Ishikawa (cell line): ENCODE measurements around the gene ERBB4.

Source experiments
- CEBPB ChIP-seq: IDR thresholded peaks from 2 replicates; pipeline ENCODE4 v1.6.1; 2012
- EGR1 ChIP-seq: IDR thresholded peaks from 2 replicates; pipeline ENCODE4 v1.6.1; 2012
- RAD21 ChIP-seq: IDR thresholded peaks from 2 replicates; pipeline ENCODE4 v1.6.1; 2012; ENCODE audit warnings: low read depth
- TCF12 ChIP-seq: IDR thresholded peaks from 2 replicates; pipeline ENCODE4 v1.6.1; 2012; ENCODE audit warnings: low read depth
- TF ChIP-seq, protein P1 (sequence below): IDR thresholded peaks from 2 replicates; pipeline ENCODE4 v1.6.1; 2012

- TF ChIP-seq, protein P1, sequence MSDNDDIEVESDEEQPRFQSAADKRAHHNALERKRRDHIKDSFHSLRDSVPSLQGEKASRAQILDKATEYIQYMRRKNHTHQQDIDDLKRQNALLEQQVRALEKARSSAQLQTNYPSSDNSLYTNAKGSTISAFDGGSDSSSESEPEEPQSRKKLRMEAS: no peak
- TF ChIP-seq RAD21 (no peak), CEBPB (no peak), TCF12 (no peak), EGR1 (no peak)
These were observed 249.3 kb downstream of the ERBB4 start for GRCh38 chr2:212289301-212289700.
